Keratinocyte (primary cell): ENCODE results near the gene NUDT1. TPM values are rescaled to one million over a fixed set of nuclear protein-coding genes. Genes with fewer than 3 reads are reported as not detected.

Experiments
- DNase-seq: peaks from one replicate; pipeline ENCODE4 v3.0.0-alpha.2; 2011; ENCODE audit warnings: low read depth, missing footprints, low spot score
- FAIRE-seq: peaks from 2 replicates; lab custom pipeline; 2011; peaks lifted over from hg19 to GRCh38; lab: Jason Lieb, UNC
- H2AFZ ChIP-seq: 2 replicates; pipeline ENCODE4 v1.6.0; 2012; ENCODE audit warnings: low read length, control low read depth, inconsistent platforms; ENCODE audit not compliant: control insufficient read depth
- H3K27ac ChIP-seq: 2 replicates; pipeline ENCODE4 v1.5.1; 2011; ENCODE audit warnings: low read length; ENCODE audit not compliant: control insufficient read depth, insufficient read depth
- H3K27me3 ChIP-seq: 3 replicates; pipeline ENCODE4 v1.6.0; 2011; ENCODE audit warnings: low read length; ENCODE audit not compliant: control insufficient read depth, insufficient read depth; ENCODE audit errors: extremely low read depth
- H3K36me3 ChIP-seq, 2 experiments: 2 replicates in 1 of 2; 3 replicates in 1 of 2; pipeline ENCODE4 v1.5.1; 2011; ENCODE audit warnings: low read length in 2 of 2, mild to moderate bottlenecking in 1 of 2; ENCODE audit not compliant: control insufficient read depth in 2 of 2, insufficient read depth in 2 of 2; ENCODE audit errors: extremely low read depth in 1 of 2
- H3K4me1 ChIP-seq: 3 replicates; pipeline ENCODE4 v1.5.1; 2011; ENCODE audit warnings: low read length; ENCODE audit not compliant: control insufficient read depth, insufficient read depth; ENCODE audit errors: extremely low read depth
- H3K4me2 ChIP-seq: 3 replicates; pipeline ENCODE4 v1.6.0; 2011; ENCODE audit warnings: low read depth, low read length; ENCODE audit not compliant: control insufficient read depth, insufficient read depth; ENCODE audit errors: extremely low read depth
- H3K4me3 ChIP-seq, 3 experiments: fragments of 200-600 bp in 1 of 3; sonication (generic) in 1 of 3; 2 replicates in 2 of 3; 3 replicates in 1 of 3; pipeline ENCODE4 v1.5.1; 2011 to 2016; ENCODE audit warnings: low read length in 3 of 3, mild to moderate bottlenecking in 3 of 3, control low read depth in 2 of 3, inconsistent platforms in 1 of 3, low read depth in 1 of 3, mixed read lengths in 1 of 3, mixed run types in 1 of 3, moderate library complexity in 1 of 3; ENCODE audit not compliant: control insufficient read depth in 2 of 3, insufficient read depth in 2 of 3; ENCODE audit errors: extremely low read depth in 1 of 3
- H3K79me2 ChIP-seq: 2 replicates; pipeline ENCODE4 v1.6.0; 2012; ENCODE audit warnings: low read length; ENCODE audit not compliant: control insufficient read depth, insufficient read depth
- H3K9ac ChIP-seq: 3 replicates; pipeline ENCODE4 v1.6.0; 2011; ENCODE audit warnings: low read length; ENCODE audit not compliant: control insufficient read depth, insufficient read depth; ENCODE audit errors: extremely low read depth
- H3K9me1 ChIP-seq: 3 replicates; pipeline ENCODE4 v1.6.0; 2011; ENCODE audit warnings: low read length; ENCODE audit not compliant: control insufficient read depth, insufficient read depth; ENCODE audit errors: extremely low read depth
- H3K9me3 ChIP-seq: 2 replicates; pipeline ENCODE4 v1.5.1; 2012; ENCODE audit warnings: low read depth, low read length; ENCODE audit not compliant: control insufficient read depth
- H4K20me1 ChIP-seq: 3 replicates; pipeline ENCODE4 v1.6.0; 2011; ENCODE audit warnings: low read length; ENCODE audit not compliant: control insufficient read depth, insufficient read depth; ENCODE audit errors: extremely low read depth
- EZH2 ChIP-seq: IDR thresholded peaks from one replicate; pipeline ENCODE4 v1.6.1; 2012; ENCODE audit warnings: inconsistent platforms, mild to moderate bottlenecking, low read length, moderate library complexity
- dilution Hi-C: fragments of 300-500 bp; cut with MboI; formaldehyde crosslinking; loops from one replicate; pipeline ENCODE4 v1.7.0; 2020; ENCODE audit warnings: low sequenced_read_pairs; ENCODE audit not compliant: extremely low pct_ligation_motif_present
- polyA plus RNA-seq, 5 experiments: library from polyadenylated mRNA; depleted of rRNA in 3 of 5; stranded (reverse) in 3 of 5; stranded (forward) in 1 of 5; unstranded in 1 of 5; fragments of >200 nt; gene quantifications; 1 replicate in 1 of 5; 2 replicates in 3 of 5; 3 replicates in 1 of 5; pipeline versions ENCODE4 v1.2.1 to v1.2.3, GENCODE V29; 2011 to 2012; ENCODE audit warnings: missing spikeins in 2 of 5, low read depth in 1 of 5, low replicate concordance in 1 of 5
- TF ChIP-seq, protein P1 (sequence below), 3 experiments: IDR thresholded peaks in 1 of 3; conservative IDR thresholded peaks in 1 of 3; optimal IDR thresholded peaks in 1 of 3; 2 replicates in 2 of 3; 3 replicates in 1 of 3; pipeline versions ENCODE3 to v1.5.1; 2011; ENCODE audit warnings: low read length in 3 of 3, mild to moderate bottlenecking in 3 of 3, moderate library complexity in 2 of 3, control low read depth in 1 of 3, inconsistent platforms in 1 of 3; ENCODE audit not compliant: insufficient read depth in 2 of 3; ENCODE audit errors: extremely low read depth in 1 of 3

The NUDT1 gene
- polyA plus RNA-seq, 1 donor (not counting 4 experiments of a cell fraction or from before 2014, with no cell fraction given), result 21.9 TPM

DNA sequence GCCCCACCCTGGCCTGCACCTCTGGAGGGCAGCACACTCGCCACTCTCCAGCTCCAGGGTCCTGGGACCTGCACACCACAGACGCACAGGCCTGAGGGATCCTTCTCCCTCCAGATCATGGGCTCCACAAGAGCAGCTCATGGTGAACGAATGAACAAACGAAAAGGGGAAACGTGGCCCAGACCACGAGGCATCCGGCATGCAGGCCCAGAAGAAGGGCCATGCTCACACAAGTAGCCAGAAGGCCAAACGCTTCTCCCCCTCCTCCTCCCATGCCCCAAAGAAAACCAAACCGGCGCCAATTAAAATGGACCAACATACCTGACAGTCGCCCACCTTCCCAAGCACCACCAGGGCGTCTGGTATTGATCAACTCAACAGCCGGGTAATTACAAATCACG, 39.7 kb upstream of the NUDT1 start:
- H3K4me3 ChIP-seq, result no peak overlapping the region
- H3K4me2 ChIP-seq, result no peak overlapping the region
- no peak for DNase-seq
- peaks cover 4 to 9% of the 10 kb centered on the region in 2 experiments for H3K36me3 ChIP-seq
- no peaks in the 10 kb centered on the region for H3K9me3 ChIP-seq
- TF ChIP-seq EZH2, result no peak
- H4K20me1 ChIP-seq, result no peaks in the 10 kb centered on the region
- no peaks in the 10 kb centered on the region for H3K27me3 ChIP-seq
- H3K9me1 ChIP-seq, result no peaks in the 10 kb centered on the region
- no peak for FAIRE-seq
- no peak overlapping the region for H3K27ac ChIP-seq
- H3K4me1 ChIP-seq, result no peaks in the 10 kb centered on the region
- H3K9ac ChIP-seq, result no peak overlapping the region
- dilution Hi-C loops, result no loop called here
- H3K79me2 ChIP-seq, result no peaks in the 10 kb centered on the region
- no peak overlapping the region for H2AFZ ChIP-seq

DNA sequence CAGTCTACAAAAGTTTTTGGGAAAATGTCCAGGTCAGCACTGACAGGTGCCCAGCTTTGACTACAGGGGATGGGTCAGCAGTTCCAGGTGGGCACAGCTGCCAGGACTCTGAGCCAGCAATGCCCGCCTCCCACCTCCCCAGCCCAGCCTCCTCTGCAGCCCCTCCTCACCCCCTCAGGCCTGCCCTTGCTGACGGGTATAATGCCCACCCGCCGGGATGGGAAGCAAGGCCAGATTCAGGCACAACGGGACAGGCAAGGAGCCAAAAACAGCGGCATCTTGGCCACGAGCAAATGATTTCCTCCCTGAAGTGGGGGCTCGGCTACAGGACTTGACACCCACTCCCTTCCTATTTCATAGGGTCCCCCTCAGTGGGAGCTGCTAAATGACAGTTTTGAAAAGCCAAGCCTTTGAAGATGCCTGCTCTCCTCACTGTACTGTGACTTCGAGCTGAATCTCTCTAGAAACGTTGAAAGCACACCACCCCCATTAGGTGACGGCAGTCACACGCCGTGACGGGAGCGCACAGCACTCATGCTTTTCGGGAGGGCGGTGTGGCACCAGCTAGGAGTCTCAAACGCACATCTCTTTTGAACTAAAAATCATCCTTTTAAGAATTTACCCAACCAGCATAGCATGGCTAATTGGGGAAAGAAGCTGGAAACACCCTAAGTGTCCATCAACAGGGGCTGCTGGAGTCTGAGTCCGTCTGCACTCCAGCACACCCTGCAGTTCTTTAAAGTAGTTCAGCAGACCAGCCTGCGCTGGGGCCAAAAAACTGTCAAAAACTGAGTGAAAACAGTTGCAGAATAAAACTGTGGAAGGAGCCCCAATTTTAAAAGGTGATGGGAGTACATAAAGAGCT, 38.9 kb upstream of the NUDT1 start:
- Histone ChIP-seq H4K20me1 (no peaks in the 10 kb centered on the region), H3K4me3 (no peak overlapping the region), H3K27me3 (no peaks in the 10 kb centered on the region), H3K36me3 (peaks cover 4 to 12% of the 10 kb centered on the region in 2 experiments), H3K4me2 (no peak overlapping the region), H3K9me3 (no peaks in the 10 kb centered on the region), H3K4me1 (no peaks in the 10 kb centered on the region), H3K27ac (no peak overlapping the region), H3K9me1 (no peaks in the 10 kb centered on the region), H2AFZ (no peak overlapping the region), H3K79me2 (no peaks in the 10 kb centered on the region), H3K9ac (no peak overlapping the region)
- FAIRE-seq (no peak), DNase-seq (no peak)
- dilution Hi-C loops, result no loop called here
- TF ChIP-seq, protein P1, sequence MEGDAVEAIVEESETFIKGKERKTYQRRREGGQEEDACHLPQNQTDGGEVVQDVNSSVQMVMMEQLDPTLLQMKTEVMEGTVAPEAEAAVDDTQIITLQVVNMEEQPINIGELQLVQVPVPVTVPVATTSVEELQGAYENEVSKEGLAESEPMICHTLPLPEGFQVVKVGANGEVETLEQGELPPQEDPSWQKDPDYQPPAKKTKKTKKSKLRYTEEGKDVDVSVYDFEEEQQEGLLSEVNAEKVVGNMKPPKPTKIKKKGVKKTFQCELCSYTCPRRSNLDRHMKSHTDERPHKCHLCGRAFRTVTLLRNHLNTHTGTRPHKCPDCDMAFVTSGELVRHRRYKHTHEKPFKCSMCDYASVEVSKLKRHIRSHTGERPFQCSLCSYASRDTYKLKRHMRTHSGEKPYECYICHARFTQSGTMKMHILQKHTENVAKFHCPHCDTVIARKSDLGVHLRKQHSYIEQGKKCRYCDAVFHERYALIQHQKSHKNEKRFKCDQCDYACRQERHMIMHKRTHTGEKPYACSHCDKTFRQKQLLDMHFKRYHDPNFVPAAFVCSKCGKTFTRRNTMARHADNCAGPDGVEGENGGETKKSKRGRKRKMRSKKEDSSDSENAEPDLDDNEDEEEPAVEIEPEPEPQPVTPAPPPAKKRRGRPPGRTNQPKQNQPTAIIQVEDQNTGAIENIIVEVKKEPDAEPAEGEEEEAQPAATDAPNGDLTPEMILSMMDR (optimal IDR thresholded peaks at IDR 0.05 in 1 of 3, IDR thresholded peaks at IDR 0.05 in 1 of 3, conservative IDR thresholded peaks at IDR 0.05 in 1 of 3; ENCODE audit: extremely low read depth in 1 of 3, insufficient read depth in 2 of 3, low read length in 3 of 3), result no peak
- TF ChIP-seq EZH2, result no peak
